OCI-LY3 (cell line): ENCODE measurements around the gene CGREF1.

ENCODE experiments used
- EZH2phosphoT487 ChIP-seq: fragments of 200-600 bp; shearing (Covaris generic); IDR thresholded peaks from 2 replicates; pipeline ENCODE4 v1.6.1; 2018; ENCODE audit warnings: antibody characterized with exemption, mixed run types, low read depth
- TF ChIP-seq, protein P1 (sequence below): fragments of 200-600, 300-600 bp; sonication (generic); IDR thresholded peaks from 2 replicates; pipeline ENCODE4 v1.5.1; 2014; ENCODE audit warnings: antibody characterized with exemption, low read length, low read depth

DNA sequence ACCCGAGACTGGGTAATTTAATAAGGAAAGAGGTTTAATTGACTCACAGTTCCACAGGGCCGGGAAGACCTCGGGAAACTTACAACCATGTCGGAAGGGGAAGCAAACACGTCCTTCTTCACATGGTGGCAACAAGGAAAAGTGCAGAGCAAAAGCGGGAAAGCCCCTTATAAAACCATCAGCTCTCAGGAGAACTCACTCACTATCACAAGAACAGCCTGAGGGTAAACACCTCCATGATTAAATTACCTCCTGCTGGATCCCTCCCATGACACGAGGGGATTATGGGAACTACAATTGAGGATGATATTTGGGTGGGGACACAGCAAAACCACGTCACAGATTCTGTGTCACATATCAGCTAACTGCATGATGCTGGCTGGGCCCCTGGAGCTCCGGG lies 41.3 kb upstream of the CGREF1 start:
- TF ChIP-seq, protein P1, sequence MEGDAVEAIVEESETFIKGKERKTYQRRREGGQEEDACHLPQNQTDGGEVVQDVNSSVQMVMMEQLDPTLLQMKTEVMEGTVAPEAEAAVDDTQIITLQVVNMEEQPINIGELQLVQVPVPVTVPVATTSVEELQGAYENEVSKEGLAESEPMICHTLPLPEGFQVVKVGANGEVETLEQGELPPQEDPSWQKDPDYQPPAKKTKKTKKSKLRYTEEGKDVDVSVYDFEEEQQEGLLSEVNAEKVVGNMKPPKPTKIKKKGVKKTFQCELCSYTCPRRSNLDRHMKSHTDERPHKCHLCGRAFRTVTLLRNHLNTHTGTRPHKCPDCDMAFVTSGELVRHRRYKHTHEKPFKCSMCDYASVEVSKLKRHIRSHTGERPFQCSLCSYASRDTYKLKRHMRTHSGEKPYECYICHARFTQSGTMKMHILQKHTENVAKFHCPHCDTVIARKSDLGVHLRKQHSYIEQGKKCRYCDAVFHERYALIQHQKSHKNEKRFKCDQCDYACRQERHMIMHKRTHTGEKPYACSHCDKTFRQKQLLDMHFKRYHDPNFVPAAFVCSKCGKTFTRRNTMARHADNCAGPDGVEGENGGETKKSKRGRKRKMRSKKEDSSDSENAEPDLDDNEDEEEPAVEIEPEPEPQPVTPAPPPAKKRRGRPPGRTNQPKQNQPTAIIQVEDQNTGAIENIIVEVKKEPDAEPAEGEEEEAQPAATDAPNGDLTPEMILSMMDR = no peak
- no peak for TF ChIP-seq EZH2phosphoT487
